Measurements from ENCODE around the gene FLOT2.
"Not testable (repeated sequence)": the region's sequence is repeated elsewhere in the genome, so short reads cannot be mapped to it uniquely, and the experiment has no call there.

Gene FLOT2

DNA sequence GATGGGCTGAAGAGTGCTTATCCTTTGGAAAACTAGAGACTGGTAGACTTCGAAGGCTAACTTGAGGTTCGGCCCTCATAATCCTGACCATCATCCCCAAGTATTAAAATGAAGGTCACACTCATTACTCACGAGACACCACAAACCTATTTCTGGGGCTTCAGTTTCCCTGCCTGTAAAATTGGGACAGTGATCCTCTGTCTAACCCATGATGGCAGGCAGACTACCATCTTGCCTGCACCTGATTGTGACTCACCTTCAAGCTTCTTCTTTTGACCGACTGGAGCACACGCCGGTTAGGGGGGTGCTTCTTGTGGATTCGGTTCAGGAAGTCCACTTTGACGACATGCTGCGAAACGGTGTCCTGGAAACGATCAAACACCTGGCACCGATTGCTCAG lies 19.5 kb upstream of the FLOT2 start:
- DNase-seq (ENCODE audit: low read depth in 2 of 2): no peak

- no peak for DNase-seq (ENCODE audit: low read depth in 2 of 2)
Observed at GRCh38 chr17:28916302-28916934, 18.9 kb upstream of the FLOT2 start.

DNA sequence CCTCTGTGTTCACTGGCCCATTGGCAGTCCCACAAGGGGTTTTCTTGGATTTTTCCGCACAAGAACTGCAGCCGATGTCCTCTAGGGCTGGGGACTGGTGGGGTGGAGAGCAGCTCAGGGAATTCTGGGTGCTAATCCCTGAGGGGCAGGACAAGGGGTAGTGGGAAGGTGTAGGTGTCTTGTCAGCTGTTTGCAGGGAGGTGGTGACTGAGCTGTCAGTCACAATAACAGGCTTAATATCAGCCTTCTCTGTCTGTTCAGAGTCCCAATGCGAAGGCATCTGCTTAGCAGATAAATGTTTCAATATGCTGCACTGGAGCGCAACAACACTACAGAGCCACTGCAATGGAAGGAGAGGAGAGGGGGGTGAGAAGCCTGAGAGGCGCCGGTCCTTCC lies 15.4 kb upstream of the FLOT2 start:
- DNase-seq (ENCODE audit: low read depth in 2 of 2): no peak

DNA sequence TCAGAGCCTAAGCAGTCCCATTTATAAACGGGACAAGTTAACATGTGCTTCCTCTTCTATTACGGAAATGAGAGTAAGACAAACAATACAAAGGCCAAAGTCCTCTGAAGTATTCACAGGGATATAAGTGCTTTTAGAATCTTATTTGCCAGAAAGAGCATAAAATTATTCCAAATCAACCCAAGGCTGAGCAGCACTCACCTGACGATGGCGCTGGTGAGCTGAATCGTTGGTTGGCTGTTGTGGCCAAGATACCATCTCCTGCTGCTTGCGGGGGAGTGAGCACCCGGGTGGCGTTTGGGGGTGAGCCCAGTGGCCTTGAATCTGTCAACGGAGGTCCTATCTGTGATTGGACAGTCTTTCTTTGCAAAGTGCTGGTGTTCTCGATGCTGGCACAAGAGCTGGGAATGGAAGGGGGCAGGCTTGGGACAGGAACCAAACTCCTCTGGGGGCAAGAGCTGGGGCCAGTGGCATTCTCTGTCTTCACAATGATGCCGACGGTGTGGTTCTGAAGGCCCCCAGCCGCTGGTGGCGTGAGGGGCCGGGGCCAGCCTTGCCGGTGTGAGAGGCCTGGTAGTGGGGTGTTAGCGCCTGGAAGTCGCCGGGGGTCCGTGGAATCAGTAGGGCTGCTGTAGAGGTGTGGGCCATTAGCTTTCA lies 14.9 kb upstream of the FLOT2 start:
- no peak for DNase-seq (ENCODE audit: low read depth in 2 of 2)

GRCh38 chr17:28911411-28912045 lies 14.0 kb upstream of the FLOT2 start:
- no peak for DNase-seq (ENCODE audit: low read depth in 2 of 2)

- no peak for DNase-seq (ENCODE audit: low read depth in 2 of 2)
Observed at GRCh38 chr17:28910534-28910933, 13.0 kb upstream of the FLOT2 start.

GRCh38 chr17:28908640-28909167 lies 11.2 kb upstream of the FLOT2 start:
- DNase-seq (ENCODE audit: low read depth in 2 of 2): no peak

GRCh38 chr17:28907709-28908475 lies 10.4 kb upstream of the FLOT2 start:
- no peak for DNase-seq (ENCODE audit: low read depth in 2 of 2)

DNA sequence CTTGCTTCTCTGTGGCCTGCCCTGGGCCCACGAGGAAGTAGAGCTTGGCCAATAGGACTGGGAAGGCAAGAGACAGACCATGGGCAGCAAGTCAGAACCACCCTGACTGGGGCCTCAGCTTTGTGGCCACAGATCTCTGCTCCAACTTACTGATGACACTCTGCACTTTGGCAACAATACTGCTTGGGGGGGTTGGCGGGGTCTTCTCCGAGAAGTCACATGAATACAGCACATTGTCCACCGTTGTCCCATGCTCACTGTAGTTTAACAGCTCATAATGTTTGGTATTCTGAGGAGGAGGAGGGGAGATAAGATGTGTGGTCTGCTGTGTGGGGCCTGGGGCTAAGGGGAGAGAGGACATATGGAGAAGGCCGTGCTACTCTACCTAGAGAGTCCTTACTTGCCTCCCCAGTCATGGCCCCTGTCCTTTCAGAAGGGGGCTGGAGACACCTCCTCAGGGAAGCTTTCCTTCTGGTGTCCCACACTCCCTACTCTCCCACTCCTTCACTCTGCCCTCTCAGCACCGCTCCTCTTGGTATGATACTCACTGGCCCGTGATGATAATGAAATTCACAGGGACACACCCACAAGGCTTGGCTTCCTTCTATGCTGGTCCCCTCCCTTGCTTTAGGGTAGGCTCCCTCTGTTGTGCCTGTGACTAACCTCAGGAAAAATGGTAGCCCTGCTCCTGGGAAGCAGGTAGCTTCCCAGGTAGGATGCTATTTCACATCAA lies 9.3 kb upstream of the FLOT2 start:
- DNase-seq (ENCODE audit: low read depth in 2 of 2): no peak

DNA sequence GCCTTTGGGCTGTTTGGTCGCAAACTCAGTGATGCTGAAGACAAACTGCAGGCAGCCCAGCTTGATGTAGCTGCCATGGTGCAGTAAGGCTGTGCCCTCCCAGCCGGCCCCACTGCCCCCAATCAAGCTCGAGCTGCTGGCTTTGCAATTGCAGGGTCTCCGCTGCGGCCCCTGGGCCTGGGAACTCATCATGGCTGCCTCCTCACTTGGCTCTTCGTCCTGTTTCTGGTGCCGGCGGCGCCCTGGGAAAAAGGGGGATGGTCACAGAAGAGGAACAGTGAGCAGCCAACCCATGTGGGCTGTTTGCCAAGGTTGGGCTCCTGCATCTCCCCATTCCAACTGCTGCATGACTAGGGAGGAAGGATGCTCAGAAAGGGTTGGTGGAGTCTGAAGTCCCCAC lies 8.7 kb upstream of the FLOT2 start:
- no peak for DNase-seq (ENCODE audit: low read depth in 2 of 2)

GRCh38 chr17:28904800-28905199 lies 7.3 kb upstream of the FLOT2 start:
- DNase-seq (ENCODE audit: low read depth in 2 of 2): no peak

DNA sequence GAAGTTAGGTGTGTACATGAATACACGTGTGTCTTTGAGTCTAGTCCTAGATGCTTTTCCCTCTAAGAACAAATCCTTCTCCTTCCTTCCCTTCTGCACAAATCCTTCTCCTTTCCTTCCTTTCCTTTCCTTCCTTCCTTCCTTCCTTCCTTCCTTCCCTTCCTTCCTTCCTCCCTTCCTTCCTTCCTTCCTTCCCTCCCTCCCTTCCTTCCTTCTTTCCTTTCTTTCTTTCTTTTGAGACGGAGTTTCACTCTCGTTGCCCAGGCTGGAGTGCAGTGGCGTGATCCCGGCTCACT lies 6.0 kb upstream of the FLOT2 start:
- not testable (repeated sequence) for DNase-seq (ENCODE audit: low read depth in 2 of 2)

GRCh38 chr17:28902819-28903545 lies 5.4 kb upstream of the FLOT2 start, which contains the start of gene DHRS13:
Gene DHRS13, minus strand, starts transcription at chr17:28903079. Its CDS starts 135 bp downstream, at chr17:28902944.
- DNase-seq (ENCODE audit: low read depth in 2 of 2): peak; percentile 83 to 89

GRCh38 chr17:28901866-28902818 lies 4.6 kb upstream of the FLOT2 start:
- DNase-seq (ENCODE audit: low read depth in 2 of 2): peak in 1 of 2 experiments; percentile 51

DNA sequence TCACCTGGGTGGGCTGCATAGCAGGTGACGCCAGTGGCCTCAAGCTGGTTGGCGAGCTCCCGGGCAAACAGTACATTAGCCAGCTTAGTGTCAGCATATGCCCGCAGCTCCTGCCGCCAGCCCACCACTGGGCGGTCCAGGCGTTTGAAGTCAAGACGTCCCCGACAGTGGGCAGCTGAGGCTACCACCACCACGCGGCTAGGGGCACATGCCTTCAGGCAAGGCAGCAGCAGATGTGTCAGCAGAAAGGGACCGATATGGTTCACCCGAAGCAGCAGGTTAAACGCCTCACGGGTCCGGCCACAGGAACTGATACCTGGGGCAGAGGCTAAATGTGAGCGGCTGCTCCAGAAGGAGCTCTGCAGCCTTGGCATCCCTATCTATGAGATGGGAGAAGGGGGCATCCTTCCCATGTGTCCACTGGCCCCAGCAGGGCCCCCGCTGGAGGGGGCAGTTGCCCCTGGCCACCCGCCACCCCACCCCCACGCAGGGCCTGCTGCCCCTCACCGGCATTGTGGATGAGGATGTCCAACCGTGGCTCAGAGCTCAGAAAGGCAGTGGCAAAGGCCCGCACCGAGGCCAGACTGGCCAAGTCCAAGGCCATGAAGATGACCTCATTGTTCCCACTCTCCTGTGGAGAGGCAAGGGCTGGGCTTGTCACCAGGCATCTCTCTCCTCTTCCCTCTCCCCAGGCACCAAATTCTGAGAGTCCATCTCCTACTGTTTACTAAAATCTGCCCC lies 3.6 kb upstream of the FLOT2 start:
- no peak for DNase-seq (ENCODE audit: low read depth in 2 of 2)

DNA sequence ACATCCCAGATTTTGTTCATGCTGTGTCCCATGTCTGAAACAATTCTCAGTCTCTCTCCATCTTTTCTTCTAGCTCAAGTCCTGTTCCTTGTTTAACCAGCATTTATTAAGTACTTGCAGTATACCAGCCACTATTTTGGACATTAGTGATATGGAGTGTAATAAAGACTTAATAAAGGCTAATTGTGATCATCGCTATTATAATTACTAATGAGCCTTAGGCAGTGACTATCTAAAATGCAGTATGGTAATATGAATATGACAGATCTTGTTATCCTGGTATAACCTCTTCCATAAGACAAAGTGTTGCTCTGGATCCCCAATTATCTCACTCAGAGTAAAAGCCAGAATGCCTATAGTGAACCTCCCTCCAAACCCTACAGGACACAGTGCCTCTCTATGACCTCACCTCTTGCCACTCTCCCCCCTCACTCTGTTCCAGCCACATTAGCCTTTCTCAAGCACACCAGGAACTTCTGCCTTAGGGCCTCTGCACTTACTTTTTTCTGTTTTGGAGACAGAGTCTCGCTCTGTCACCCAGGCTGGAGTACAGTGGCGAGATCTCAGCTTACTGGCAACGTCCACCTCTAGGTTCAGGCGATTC lies 1.8 kb upstream of the FLOT2 start:
- DNase-seq (ENCODE audit: low read depth in 2 of 2): no peak

GRCh38 chr17:28898527-28898955 lies 1.0 kb upstream of the FLOT2 start:
- no peak for DNase-seq (ENCODE audit: low read depth in 2 of 2)

GRCh38 chr17:28897769-28898526 lies 415 bp upstream of the FLOT2 start:
- no peak for DNase-seq (ENCODE audit: low read depth in 2 of 2)

All from stimulated activated CD4-positive, alpha-beta T cell treated with anti-CD3 and anti-CD28 coated beads, Interleukin-12 subunit alpha, Interleukin-12 subunit beta, amount 100 ng/mL, for 24 hours (primary cell).